ENCODE data around the gene GALNT14. TPM values are rescaled to one million over a fixed set of nuclear protein-coding genes. Genes with fewer than 3 reads are reported as not detected.

The GALNT14 gene
- total RNA-seq, 1 donor from 2014 or later: 0.27 TPM

DNA sequence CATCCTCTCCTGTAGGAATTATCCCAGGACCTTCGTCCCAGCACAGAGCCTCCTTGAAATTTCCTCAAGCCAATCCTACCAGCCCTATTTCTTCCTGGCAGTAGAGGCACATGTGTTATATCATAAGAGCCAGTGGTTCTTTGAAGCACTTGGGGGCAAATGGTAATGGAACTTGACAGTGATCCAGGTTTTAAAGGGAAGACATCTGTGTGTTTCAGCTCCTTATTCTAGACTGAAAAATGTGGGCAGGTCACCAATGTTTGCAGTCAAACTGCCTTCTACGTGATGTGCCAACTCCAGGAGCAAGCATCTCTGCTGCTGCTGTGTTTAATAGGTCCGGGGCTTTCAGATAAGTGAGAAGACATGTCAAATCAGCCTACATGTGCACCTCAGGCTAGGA, 157.1 kb downstream of the GALNT14 start:
- intact Hi-C loops (cut with micrococcal nuclease): no loop called here

GRCh38 chr2:30979822-30980245, 158.4 kb downstream of the GALNT14 start:
- intact Hi-C loops (cut with micrococcal nuclease): no loop called here

- intact Hi-C loops (cut with micrococcal nuclease): no loop called here
Observed at GRCh38 chr2:30978854-30979253, 159.4 kb downstream of the GALNT14 start.

GRCh38 chr2:30978044-30978443, 160.2 kb downstream of the GALNT14 start:
- intact Hi-C loops (cut with micrococcal nuclease): no loop called here

DNA sequence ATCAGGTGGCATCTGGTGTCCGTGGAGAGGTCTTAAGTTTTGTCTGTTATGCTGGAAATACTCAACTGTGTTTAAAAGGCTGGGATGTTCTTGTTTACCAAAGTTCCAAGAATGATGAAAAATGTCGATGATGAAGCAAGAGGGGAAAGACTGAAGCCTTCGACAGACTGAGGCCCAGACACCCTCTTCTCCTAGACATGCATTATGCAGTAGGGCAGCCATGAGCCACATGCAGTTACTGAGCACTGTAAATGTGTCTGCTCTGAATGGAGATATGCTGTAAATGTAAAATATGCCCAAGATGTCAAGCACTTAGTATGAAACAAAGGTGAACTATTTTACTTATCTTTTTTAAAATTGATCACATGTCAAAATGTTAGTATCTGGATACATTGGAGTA, 163.1 kb downstream of the GALNT14 start:
- intact Hi-C loops (cut with micrococcal nuclease): no loop called here

DNA sequence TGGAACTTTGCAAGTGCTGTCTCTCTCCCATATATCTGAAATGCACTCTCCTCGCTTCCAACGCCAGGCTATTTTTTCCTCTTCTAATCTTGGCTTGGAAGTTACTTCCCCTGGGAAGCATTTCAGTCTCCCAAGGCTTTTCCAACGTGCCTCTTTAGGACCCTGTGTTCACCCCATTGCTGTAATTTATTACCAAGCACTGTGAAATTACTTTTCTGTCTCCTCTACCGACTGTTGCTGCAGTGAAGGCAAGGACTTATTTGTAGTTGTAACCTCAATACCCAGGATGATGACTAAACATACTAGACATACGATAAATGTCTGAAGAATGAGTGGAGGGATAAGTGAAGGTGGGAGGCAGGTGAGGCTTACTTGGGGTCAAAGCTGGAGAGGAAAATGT, 163.7 kb downstream of the GALNT14 start:
- intact Hi-C loops (cut with micrococcal nuclease): no loop called here

DNA sequence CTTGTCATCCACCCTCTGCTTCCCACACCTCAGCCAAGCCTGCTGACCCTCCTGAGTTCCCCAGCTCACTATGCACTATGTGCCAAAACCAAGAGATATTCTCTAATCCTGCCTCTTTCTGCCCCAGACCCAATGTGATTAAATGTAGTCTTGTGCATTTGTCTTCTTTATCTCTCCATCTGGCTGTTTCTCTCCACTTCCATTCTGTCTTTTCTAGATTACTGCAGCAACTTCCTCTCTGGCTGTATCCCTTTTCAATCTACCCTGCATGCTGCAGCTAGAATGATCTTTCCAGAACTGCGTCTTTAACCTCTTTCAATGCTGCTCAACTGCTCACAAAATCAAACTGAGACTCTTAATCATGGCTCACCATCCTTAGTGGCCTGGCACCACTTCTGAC, 164.1 kb downstream of the GALNT14 start:
- intact Hi-C loops (cut with micrococcal nuclease): no loop called here

DNA sequence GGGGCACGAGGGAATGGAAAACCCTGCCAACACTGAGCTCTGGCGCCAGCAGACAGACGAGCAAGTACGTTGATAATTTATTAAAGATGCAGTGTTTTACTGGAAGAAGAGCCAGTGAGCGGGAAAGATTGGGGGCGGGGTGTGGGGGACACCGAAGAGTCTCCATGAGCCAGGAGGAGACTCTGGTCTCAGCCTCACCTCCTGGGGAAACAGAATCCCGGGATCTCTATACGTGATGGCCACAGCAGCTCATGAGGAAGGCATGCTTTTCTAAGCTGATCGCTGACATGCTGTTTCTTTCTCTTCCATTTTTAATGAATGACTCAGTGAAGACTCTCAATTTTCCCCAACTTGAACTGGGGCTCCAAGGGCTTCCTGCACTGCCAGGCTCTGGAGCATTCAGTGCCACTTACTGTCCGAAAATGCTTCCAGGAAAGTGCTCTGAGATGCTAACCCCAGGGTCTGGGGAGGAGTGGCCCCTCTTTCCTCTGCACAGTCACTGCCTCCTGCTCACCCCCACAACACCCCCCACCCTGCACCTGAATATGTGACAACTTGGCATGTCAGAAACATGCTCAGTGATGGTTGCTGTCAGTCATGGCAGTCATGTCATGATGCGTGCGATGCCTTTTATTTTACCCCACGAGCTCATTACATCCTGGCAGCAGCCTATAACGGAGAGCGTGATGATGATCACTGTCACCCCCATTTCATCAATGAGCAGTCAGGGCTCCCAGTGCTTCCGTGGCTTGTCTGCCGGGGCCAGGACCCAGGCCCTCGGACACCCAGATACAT, 166.8 kb downstream of the GALNT14 start:
- intact Hi-C loops (cut with micrococcal nuclease): no loop called here

DNA sequence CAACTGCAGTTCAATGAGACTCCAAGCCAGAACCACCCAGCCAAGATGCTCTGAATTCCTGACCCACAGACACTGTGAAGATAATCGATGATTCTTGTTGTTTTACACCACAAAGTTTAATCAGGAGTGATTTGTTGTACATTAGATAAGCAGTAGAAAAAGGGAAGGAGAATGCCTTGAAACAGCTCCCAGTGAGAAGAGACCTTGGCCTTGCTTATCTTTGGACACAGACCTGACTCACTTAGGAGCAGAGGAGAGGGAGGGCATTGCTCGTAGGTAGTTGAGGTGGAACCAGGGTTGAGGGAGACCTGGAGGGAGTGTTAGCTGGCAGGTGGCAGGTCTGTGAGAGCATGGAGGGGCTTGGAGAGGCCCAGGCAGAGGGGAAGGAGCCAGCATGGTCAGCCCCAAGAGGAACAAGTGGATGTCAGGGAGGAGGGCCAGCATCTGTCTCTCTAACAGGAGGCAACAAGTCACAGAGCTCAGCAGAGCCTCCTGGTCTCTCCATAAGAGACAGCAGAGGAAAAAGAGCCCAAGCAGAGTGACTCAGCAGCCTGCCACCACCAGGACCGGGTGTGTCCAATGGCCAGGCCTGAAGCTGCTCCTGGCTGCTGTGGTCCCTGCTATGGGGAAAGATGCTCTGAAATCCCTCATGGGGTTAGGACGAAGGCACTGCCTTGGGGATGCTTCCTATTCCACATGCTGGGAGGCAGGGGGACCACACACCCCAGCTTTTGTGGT, 169.4 kb downstream of the GALNT14 start:
- intact Hi-C loops (cut with micrococcal nuclease): no loop called here

DNA sequence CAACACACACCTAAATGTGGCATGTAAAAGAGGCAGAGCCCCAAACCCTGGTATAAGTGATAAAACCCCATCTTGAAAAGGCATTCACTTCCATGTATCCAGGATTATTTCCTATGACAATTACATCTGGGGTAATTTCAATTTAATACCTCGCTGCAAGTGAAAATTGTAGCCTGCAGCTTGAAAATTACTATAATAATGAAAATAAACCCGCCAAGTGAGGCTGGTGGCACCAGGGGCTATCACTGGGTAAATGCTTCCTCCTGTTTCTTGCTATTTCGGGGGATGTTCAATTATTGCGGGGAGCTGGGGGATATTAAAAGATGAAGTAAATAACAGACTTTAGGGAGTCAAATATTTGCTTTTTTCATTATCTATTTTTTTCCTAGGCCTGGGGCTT, 171.5 kb downstream of the GALNT14 start:
- intact Hi-C loops (cut with micrococcal nuclease): no loop called here

DNA sequence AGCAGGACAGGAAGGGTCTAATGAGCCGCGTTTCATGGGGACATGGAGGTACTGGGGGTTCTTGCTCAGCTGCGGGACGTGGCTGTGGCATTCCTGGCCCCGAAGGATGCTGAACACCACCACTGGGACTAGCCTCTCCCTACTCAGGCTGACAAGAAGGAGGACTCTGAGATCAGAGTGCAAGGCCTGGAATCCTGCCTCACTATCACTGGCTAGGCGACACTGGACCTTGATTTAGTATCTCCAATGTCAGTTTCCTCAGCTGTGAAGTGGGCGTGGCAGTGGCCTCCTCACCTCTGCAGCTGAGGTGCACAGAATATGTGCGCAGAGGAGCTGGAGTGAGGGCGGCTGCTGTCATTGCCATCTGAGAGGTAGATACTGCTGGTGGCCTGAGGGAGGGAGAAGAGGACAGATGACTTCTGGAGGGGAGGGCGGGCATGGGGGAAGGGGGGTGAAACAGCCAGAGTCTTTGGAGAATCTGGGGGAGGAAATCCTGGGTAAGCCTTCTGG, 173.2 kb downstream of the GALNT14 start:
- intact Hi-C loops (cut with micrococcal nuclease): no loop called here

GRCh38 chr2:30964334-30965005, 173.8 kb downstream of the GALNT14 start:
- intact Hi-C loops (cut with micrococcal nuclease): no loop called here

DNA sequence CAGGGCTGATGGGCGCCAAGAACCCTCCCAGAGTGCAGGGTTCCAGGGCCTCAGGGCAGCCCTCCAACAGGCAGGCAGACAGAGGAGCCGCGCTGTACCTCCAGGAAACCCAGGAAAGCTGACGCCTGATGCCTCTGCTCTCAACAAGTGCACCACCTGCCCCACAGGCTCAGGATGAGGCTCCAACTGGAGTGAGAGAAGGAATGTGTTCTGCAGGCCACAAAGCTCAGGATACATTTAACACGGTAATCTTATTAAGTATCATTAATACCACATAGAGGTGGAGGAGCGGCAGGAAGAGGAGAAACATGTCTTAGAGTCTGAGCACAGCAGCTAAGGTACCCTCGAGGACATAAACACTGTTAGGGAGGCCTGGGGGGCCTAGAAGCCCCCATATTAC, 175.1 kb downstream of the GALNT14 start:
- intact Hi-C loops (cut with micrococcal nuclease): no loop called here

- intact Hi-C loops (cut with micrococcal nuclease): no loop called here
Observed at GRCh38 chr2:30960213-30960612, 178.0 kb downstream of the GALNT14 start.

GRCh38 chr2:30959653-30960052, 178.6 kb downstream of the GALNT14 start:
- intact Hi-C loops (cut with micrococcal nuclease): no loop called here

GRCh38 chr2:30958918-30959265, 179.3 kb downstream of the GALNT14 start:
- intact Hi-C loops (cut with micrococcal nuclease): no loop called here

DNA sequence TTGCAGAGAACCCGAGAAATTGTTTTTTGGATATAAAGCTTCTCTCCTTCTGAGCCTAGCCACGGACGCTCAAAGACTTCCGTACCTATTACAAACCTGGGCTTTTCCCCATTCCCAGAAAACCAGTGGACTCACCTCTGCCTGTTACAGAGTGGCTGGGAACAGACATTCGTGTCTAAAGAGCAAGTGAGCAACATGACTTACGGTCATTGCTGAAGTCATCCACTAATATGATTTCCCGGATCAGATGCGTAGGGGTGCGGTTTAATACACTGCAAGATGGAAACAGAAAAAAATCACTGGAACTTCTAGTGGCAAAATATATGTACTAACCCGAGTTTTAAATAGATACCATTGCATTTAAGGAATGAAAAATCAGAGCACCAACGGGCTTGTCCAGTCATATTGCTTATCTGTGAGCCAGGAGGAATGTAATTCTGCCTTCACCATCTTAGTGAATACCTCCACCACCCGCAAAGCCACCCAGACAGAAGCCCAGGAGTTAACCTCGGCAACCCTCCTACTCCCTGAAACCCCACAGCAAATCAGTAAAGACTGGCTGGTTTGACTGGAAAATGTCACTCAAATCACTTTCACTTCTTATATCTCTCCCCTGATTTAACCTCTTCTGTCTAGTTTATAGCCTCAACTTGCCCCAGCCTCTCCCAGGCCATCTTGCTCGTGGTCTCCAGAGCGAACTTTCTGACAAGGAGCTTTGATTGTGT, 179.9 kb downstream of the GALNT14 start:
- intact Hi-C loops (cut with micrococcal nuclease): no loop called here

- intact Hi-C loops (cut with micrococcal nuclease): no loop called here
Observed at GRCh38 chr2:30957591-30957990, 180.6 kb downstream of the GALNT14 start.

DNA sequence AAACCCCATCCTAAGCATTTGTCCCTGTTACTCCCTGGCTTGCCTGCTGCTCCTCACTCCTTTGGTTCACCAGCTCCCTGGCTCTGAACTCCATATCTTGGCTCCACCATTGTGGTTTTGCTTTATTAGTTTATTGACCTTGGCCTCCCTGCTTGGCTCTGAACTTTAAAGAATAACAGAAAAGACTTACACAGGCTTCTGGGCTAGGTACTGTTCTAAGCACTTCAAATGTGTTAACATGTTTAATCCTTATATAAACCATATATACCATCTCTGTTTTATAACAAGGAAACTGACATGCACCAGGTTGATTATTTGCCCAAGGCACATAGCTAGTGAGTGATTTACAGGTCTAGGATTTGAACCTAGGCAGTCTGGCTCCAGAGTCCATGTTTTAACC, 181.2 kb downstream of the GALNT14 start:
- intact Hi-C loops (cut with micrococcal nuclease): no loop called here

DNA sequence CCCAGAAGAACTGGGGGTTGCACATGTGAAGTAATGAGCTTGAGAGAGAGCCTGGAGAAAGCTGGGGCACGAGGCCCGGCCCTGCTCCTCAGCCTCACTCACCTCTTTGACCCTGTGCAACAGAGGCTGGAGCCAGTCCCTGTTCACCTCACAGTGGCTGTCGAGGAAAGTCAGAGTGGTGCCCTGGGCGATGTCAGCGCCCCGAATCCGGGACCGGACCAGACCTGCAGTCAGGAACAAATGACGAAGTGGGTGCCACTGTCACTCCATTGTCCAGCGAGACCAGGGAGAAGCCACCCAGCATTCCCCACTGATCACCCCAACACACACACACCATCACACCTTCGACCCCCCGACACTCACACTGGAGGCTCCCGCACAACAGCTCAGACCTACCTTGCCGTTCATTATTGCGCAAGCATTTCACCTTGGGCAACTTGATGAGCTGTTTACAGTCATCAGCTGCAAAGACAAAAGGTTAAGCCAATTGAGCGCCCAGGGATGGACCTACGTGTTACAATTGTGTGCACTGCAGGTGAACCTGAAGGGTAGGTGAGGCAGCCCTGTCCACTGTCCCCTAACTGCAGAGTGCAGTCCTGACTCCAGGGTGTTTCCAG, 182.6 kb downstream of the GALNT14 start:
- intact Hi-C loops (cut with micrococcal nuclease): no loop called here

GRCh38 chr2:30950339-30950738, 187.9 kb downstream of the GALNT14 start:
- intact Hi-C loops (cut with micrococcal nuclease): no loop called here
